ENCODE measurements around the gene SORCS2. TPM values are rescaled to one million over a fixed set of nuclear protein-coding genes. Genes with fewer than 3 reads are reported as not detected.

Gene SORCS2
- total and polyA plus RNA-seq, 2 of the 8 experiments (the other 6 are each of a cell fraction or from before 2014, with no cell fraction given) = 0.36 to 1.8 TPM

GRCh38 chr4:7312691-7313090 lies 120.4 kb downstream of the SORCS2 start:
- Histone ChIP-seq H3K9ac (replicated peaks in 1 of 4; ENCODE audit: extremely low read depth in 1 of 4, low read depth in 3 of 4, low read length in 3 of 4) (no peak overlapping the region), H3K23ac (ENCODE audit: insufficient read length) (no peak overlapping the region), H3K79me2 (ENCODE audit: control insufficient read depth in 1 of 2, insufficient read depth in 2 of 2, low read length in 2 of 2) (no peaks in the 10 kb centered on the region), H3K79me1 (ENCODE audit: low read depth, low read length) (no peaks in the 10 kb centered on the region), H2BK20ac (ENCODE audit: low read length) (no peak overlapping the region), H4K5ac (ENCODE audit: insufficient read length, low read depth, low read length) (no peak overlapping the region), H2BK15ac (ENCODE audit: low read length) (no peak overlapping the region), H3K56ac (replicated peaks; ENCODE audit: insufficient read length, low read depth, low read length) (no peak overlapping the region), H3K4me3 (ENCODE audit: extremely low read depth in 1 of 4, insufficient read depth in 2 of 4, low read depth in 3 of 4, low read length in 4 of 4) (no peak overlapping the region), H2BK120ac (replicated peaks; ENCODE audit: low read depth, low read length) (no peak overlapping the region), H2BK5ac (ENCODE audit: low read depth, low read length) (no peak overlapping the region), H3K27me3 (replicated peaks in 1 of 4; ENCODE audit: control insufficient read depth in 3 of 4, extremely low read depth in 1 of 4, insufficient read depth in 3 of 4, low read length in 3 of 4) (no peaks in the 10 kb centered on the region; a peak in 1 of 7 replicates), H2AFZ (ENCODE audit: low read length) (no peak overlapping the region), H3K23me2 (ENCODE audit: low read depth, low read length) (peaks cover 5% of the 10 kb centered on the region; the same call in 1 of the 2 replicates), H2AK5ac (ENCODE audit: low read depth, low read length) (no peak overlapping the region), H3K4me1 (replicated peaks in 1 of 4; ENCODE audit: control insufficient read depth in 3 of 4, insufficient read depth in 4 of 4, low read length in 3 of 4) (peaks cover 0 to 6% (median 2%) of the 10 kb centered on the region in 4 experiments; a peak in 3 of 7 replicates), H3K27ac (ENCODE audit: low read depth, low read length) (no peak overlapping the region), H4K8ac (ENCODE audit: extremely low read depth, insufficient read depth, low read length) (no peak overlapping the region; the same call in 1 of the 2 replicates), H3K36me3 (ENCODE audit: control insufficient read depth in 2 of 4, insufficient read depth in 4 of 4, low read length in 3 of 4) (no peaks in the 10 kb centered on the region), H4K91ac (replicated peaks; ENCODE audit: insufficient read length, low read length) (no peak overlapping the region), H3K4me2 (ENCODE audit: insufficient read depth in 1 of 2, low read depth in 2 of 2, low read length in 2 of 2) (no peak overlapping the region), H3K4ac (replicated peaks; ENCODE audit: insufficient read length, low read depth, low read length) (no peak overlapping the region), H3K9me3 (ENCODE audit: insufficient read depth in 2 of 2, low read depth in 1 of 2, low read length in 1 of 2) (no peaks in the 10 kb centered on the region), H3K14ac (ENCODE audit: insufficient read length) (no peak overlapping the region), H4K20me1 (replicated peaks in 1 of 2; ENCODE audit: control insufficient read depth in 1 of 2, insufficient read depth in 2 of 2, low read length in 2 of 2) (no peaks in the 10 kb centered on the region), H2BK12ac (ENCODE audit: low read depth, low read length) (no peak overlapping the region), H3K18ac (ENCODE audit: extremely low read depth, low read length) (no peak overlapping the region)
- no peak for DNase-seq (ENCODE audit: low read depth in 1 of 2, low spot score in 2 of 2)
- FAIRE-seq = no peak
- WGBS, 2 experiments (ENCODE audit: extremely low coverage in 1 of 2, insufficient coverage in 1 of 2, insufficient read length in 1 of 2, insufficient replicate concordance in 2 of 2, low coverage in 1 of 2, low lambda C conversion rate in 2 of 2, missing lambda C conversion rate in 1 of 2) = 90% methylated on average over 7 of the region's 7 CpGs; no CpG with 5 or more reads in 1 of the 2 experiments
- ChIA-PET POLR2A (ENCODE audit: partially characterized antibody) (no interaction called here), CTCF (ENCODE audit: partially characterized antibody) (interaction anchor here (1.1 to 2.6 kb wide), 8 partner anchors 11 to 338 kb away, joined by 3 to 16 read pairs (median 5); no protein-coding TSS in a partner anchor)
- TF ChIP-seq, protein P1, sequence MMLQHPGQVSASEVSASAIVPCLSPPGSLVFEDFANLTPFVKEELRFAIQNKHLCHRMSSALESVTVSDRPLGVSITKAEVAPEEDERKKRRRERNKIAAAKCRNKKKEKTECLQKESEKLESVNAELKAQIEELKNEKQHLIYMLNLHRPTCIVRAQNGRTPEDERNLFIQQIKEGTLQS (IDR thresholded peaks at IDR 0.05; ENCODE audit: insufficient read depth, low read depth, low read length) = no peak
- TF ChIP-seq TAF1 (IDR thresholded peaks at IDR 0.05; ENCODE audit: low read depth, low read length) (no peak), BCL11A (IDR thresholded peaks at IDR 0.05; ENCODE audit: low read depth in 2 of 2, low read length in 2 of 2) (no peak), RBBP5 (IDR thresholded peaks at IDR 0.05; ENCODE audit: borderline replicate concordance, low read depth, low read length) (no peak), FOSL1 (IDR thresholded peaks at IDR 0.05; ENCODE audit: insufficient read depth, low read depth, low read length) (no peak), KDM5A (IDR thresholded peaks at IDR 0.05; ENCODE audit: low read length) (no peak), HDAC6 (IDR thresholded peaks at IDR 0.05; ENCODE audit: low read depth, low read length) (no peak), SAP30 (IDR thresholded peaks at IDR 0.05; ENCODE audit: insufficient read depth, insufficient replicate concordance, low read length) (no peak), PHF8 (conservative IDR thresholded peaks at IDR 0.05; ENCODE audit: low read depth, low read length) (no peak), BACH1 (IDR thresholded peaks at IDR 0.05; ENCODE audit: low read length) (no peak), MAFK (IDR thresholded peaks at IDR 0.05; ENCODE audit: low read depth, low read length) (no peak), CBX5 (IDR thresholded peaks at IDR 0.05; ENCODE audit: low read depth, low read length) (no peak)
- TF ChIP-seq, protein P2, sequence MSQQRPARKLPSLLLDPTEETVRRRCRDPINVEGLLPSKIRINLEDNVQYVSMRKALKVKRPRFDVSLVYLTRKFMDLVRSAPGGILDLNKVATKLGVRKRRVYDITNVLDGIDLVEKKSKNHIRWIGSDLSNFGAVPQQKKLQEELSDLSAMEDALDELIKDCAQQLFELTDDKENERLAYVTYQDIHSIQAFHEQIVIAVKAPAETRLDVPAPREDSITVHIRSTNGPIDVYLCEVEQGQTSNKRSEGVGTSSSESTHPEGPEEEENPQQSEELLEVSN (IDR thresholded peaks at IDR 0.05) = no peak
